WI38 (cell line): ENCODE measurements around the gene OTUB2.

ENCODE experiments used
- H3K4me3 ChIP-seq: 2 replicates; pipeline ENCODE4 v1.5.1; 2011; ENCODE audit warnings: low read depth, mild to moderate bottlenecking, control low read depth, low read length
- CTCF ChIP-seq: IDR thresholded peaks from 2 replicates; pipeline ENCODE4 v1.5.1; 2012; ENCODE audit warnings: low read depth, mild to moderate bottlenecking, control low read depth, low read length

The OTUB2 gene

GRCh38 chr14:94036313-94037167, 10.4 kb downstream of the OTUB2 start:
- peak; percentile 95 for TF ChIP-seq CTCF

GRCh38 chr14:94037954-94038353, 11.8 kb downstream of the OTUB2 start:
- H3K4me3 ChIP-seq, result no peak overlapping the region
- no peak for TF ChIP-seq CTCF

More at GRCh38 chr14:94036313-94037167, 10.4 kb downstream of the OTUB2 start:
- H3K4me3 ChIP-seq, result no peak overlapping the region

- H3K4me3 ChIP-seq, result no peak overlapping the region
- no peak for TF ChIP-seq CTCF
Observed at GRCh38 chr14:94038510-94038909, 12.4 kb downstream of the OTUB2 start.

- TF ChIP-seq CTCF, result no peak
- H3K4me3 ChIP-seq, result no peak overlapping the region
Observed at GRCh38 chr14:94038921-94039629, 12.9 kb downstream of the OTUB2 start.

GRCh38 chr14:94040247-94040646, 14.1 kb downstream of the OTUB2 start:
- TF ChIP-seq CTCF, result no peak
- no peak overlapping the region for H3K4me3 ChIP-seq

GRCh38 chr14:94040796-94041195, 14.7 kb downstream of the OTUB2 start:
- TF ChIP-seq CTCF, result no peak

More at GRCh38 chr14:94040796-94041195, 14.7 kb downstream of the OTUB2 start:
- no peak overlapping the region for H3K4me3 ChIP-seq
